Activated CD8-positive, alpha-beta memory T cell treated with anti-CD3 and anti-CD28 coated beads, Interleukin-2, amount 10 ng/mL, durations not matched to agents 7 days and 5 days (primary cell): ENCODE results near the gene GNAI2. TPM values are rescaled to one million over a fixed set of nuclear protein-coding genes. Genes with fewer than 3 reads are reported as not detected.

Source experiments
- ATAC-seq: fragments of 150-1000 bp; cut with Tn5 transposase; one replicate; pipeline ENCODE4 v1.10.0; 2021; ENCODE audit warnings: moderate library complexity
- CTCF ChIA-PET: fragments of 350-600 bp; sonication (Branson Sonifier 250); formaldehyde crosslinking; loops from one replicate; lab custom pipeline; 2021; ENCODE audit warnings: antibody characterized with exemption; lab: Charles Lee
- DNase-seq: peaks from one replicate; pipeline ENCODE4 v3.0.0-alpha.2; 2020
- H3K27ac Mint-ChIP-seq: one replicate; pipeline ENCODE4 v1.8.0; 2021; ENCODE audit warnings: mild to moderate bottlenecking, mixed read lengths
- H3K27me3 Mint-ChIP-seq: one replicate; pipeline ENCODE4 v1.8.0; 2021; ENCODE audit warnings: mixed read lengths
- H3K36me3 Mint-ChIP-seq: one replicate; pipeline ENCODE4 v1.8.0; 2021; ENCODE audit warnings: mild to moderate bottlenecking, mixed read lengths
- H3K4me1 Mint-ChIP-seq: one replicate; pipeline ENCODE4 v1.8.0; 2021; ENCODE audit warnings: mixed read lengths
- H3K4me3 Mint-ChIP-seq: one replicate; pipeline ENCODE4 v1.8.0; 2021; ENCODE audit warnings: mild to moderate bottlenecking, moderate library complexity, mixed read lengths
- H3K9me3 Mint-ChIP-seq: one replicate; pipeline ENCODE4 v1.8.0; 2022; ENCODE audit warnings: low read depth, mixed read lengths
- total RNA-seq, 2 experiments: library from RNA; stranded (reverse); gene quantifications; one replicate each; pipeline ENCODE4 v1.2.3, GENCODE V29; 2021

The GNAI2 gene
- 100 to 1,000 TPM; 450 to 509 TPM for total RNA-seq

GRCh38 chr3:50235716-50236483, at the start of gene GNAI2:
GNAI2 (plus strand) TSS chr3:50236204; CDS start chr3:50236336, 132 bp downstream.
- H3K9me3 Mint-ChIP-seq: no peaks in the 10 kb centered on the region
- H3K27ac Mint-ChIP-seq: peak within 1 kb of the TSS; percentile 94
- ATAC-seq: peak; percentile 93
- no peaks in the 10 kb centered on the region for H3K27me3 Mint-ChIP-seq
- peaks cover 38% of the 10 kb centered on the region for H3K4me1 Mint-ChIP-seq
- DNase-seq: peak; percentile 100
- CTCF ChIA-PET: interaction anchor here (0.6 to 6.7 kb wide), 19 partner anchors 8 to 445 kb away, joined by 3 to 83 read pairs (median 4); partner anchors contain the start of gene IFRD2
- peaks cover 21% of the 10 kb centered on the region for H3K36me3 Mint-ChIP-seq
- H3K4me3 Mint-ChIP-seq: peak within 1 kb of the TSS; percentile 97

- DNase-seq (no peak), ATAC-seq (no peak)
- H3K27me3 Mint-ChIP-seq: peaks cover 2% of the 10 kb centered on the region
- H3K4me3 Mint-ChIP-seq: no peak overlapping the region
- CTCF ChIA-PET: interaction anchor here (3.4 to 10.9 kb wide), 2 partner anchors 36 to 67 kb away, joined by 30 to 398 read pairs; no protein-coding TSS in a partner anchor
- H3K4me1 Mint-ChIP-seq: no peaks in the 10 kb centered on the region
- no peaks in the 10 kb centered on the region for H3K36me3 Mint-ChIP-seq
- no peak overlapping the region for H3K27ac Mint-ChIP-seq
- H3K9me3 Mint-ChIP-seq: no peaks in the 10 kb centered on the region
Observed at GRCh38 chr3:50187750-50188149, 48.3 kb upstream of the GNAI2 start.

GRCh38 chr3:50189274-50189673, 46.7 kb upstream of the GNAI2 start:
- Mint-ChIP-seq H3K4me1 (peaks cover 4% of the 10 kb centered on the region), H3K9me3 (no peaks in the 10 kb centered on the region), H3K27me3 (peaks cover 10% of the 10 kb centered on the region), H3K36me3 (no peaks in the 10 kb centered on the region), H3K27ac (no peak overlapping the region), H3K4me3 (no peak overlapping the region)
- ATAC-seq (peak; percentile 65), DNase-seq (peak; percentile 63)
- CTCF ChIA-PET: interaction anchor here (0.7 to 10.9 kb wide), 7 partner anchors 19 to 99 kb away, joined by 3 to 398 read pairs (median 5); partner anchors contain the start of gene SLC38A3

GRCh38 chr3:50189989-50190388, 46.0 kb upstream of the GNAI2 start:
- no peak for ATAC-seq
- Mint-ChIP-seq H3K4me1 (peaks cover 10% of the 10 kb centered on the region), H3K27ac (no peak overlapping the region), H3K27me3 (peaks cover 13% of the 10 kb centered on the region), H3K4me3 (no peak overlapping the region), H3K9me3 (no peaks in the 10 kb centered on the region), H3K36me3 (no peaks in the 10 kb centered on the region)
- CTCF ChIA-PET: interaction anchor here (0.6 to 10.9 kb wide), 7 partner anchors 18 to 84 kb away, joined by 4 to 398 read pairs (median 5); partner anchors contain the start of gene SLC38A3
- DNase-seq: no peak

GRCh38 chr3:50190936-50191660, 44.9 kb upstream of the GNAI2 start, which contains the start of gene GNAT1:
GNAT1 (plus strand) TSS chr3:50191610; CDS start chr3:50191726, 116 bp downstream.
- Mint-ChIP-seq H3K4me3 (no peak within 1 kb of the TSS), H3K36me3 (no peaks in the 10 kb centered on the region), H3K27me3 (peaks cover 13% of the 10 kb centered on the region), H3K4me1 (peaks cover 10% of the 10 kb centered on the region), H3K27ac (no peak within 1 kb of the TSS), H3K9me3 (no peaks in the 10 kb centered on the region)
- DNase-seq (no peak), ATAC-seq (no peak)
- CTCF ChIA-PET: interaction anchor here (1.0 to 10.9 kb wide), 8 partner anchors 17 to 90 kb away, joined by 3 to 398 read pairs (median 6); partner anchors contain the start of gene SLC38A3

GRCh38 chr3:50192124-50192523, 43.9 kb upstream of the GNAI2 start:
- no peak overlapping the region for H3K27ac Mint-ChIP-seq
- CTCF ChIA-PET: interaction anchor here (0.7 to 10.9 kb wide), 16 partner anchors 9 to 132 kb away, joined by 3 to 398 read pairs (median 4); partner anchors contain the start of genes SEMA3B and SLC38A3
- DNase-seq (no peak), ATAC-seq (no peak)
- no peak overlapping the region for H3K4me3 Mint-ChIP-seq
- no peaks in the 10 kb centered on the region for H3K36me3 Mint-ChIP-seq
- H3K9me3 Mint-ChIP-seq: no peaks in the 10 kb centered on the region
- H3K27me3 Mint-ChIP-seq: peaks cover 20% of the 10 kb centered on the region
- H3K4me1 Mint-ChIP-seq: peaks cover 10% of the 10 kb centered on the region

- Mint-ChIP-seq H3K36me3 (no peaks in the 10 kb centered on the region), H3K9me3 (no peaks in the 10 kb centered on the region), H3K4me1 (peaks cover 10% of the 10 kb centered on the region), H3K27me3 (peaks cover 25% of the 10 kb centered on the region), H3K27ac (no peak overlapping the region), H3K4me3 (no peak overlapping the region)
- DNase-seq: peak; percentile 85
- CTCF ChIA-PET: interaction anchor here (0.7 to 10.9 kb wide), 16 partner anchors 10 to 131 kb away, joined by 3 to 398 read pairs (median 4); partner anchors contain the start of genes SEMA3B and SLC38A3
- ATAC-seq: peak; percentile 38
Observed at GRCh38 chr3:50192689-50193141, 43.3 kb upstream of the GNAI2 start.

GRCh38 chr3:50193286-50193685, 42.7 kb upstream of the GNAI2 start:
- no peak overlapping the region for H3K4me3 Mint-ChIP-seq
- H3K9me3 Mint-ChIP-seq: no peaks in the 10 kb centered on the region
- CTCF ChIA-PET: interaction anchor here (0.7 to 10.9 kb wide), 14 partner anchors 15 to 291 kb away, joined by 3 to 398 read pairs (median 10); partner anchors contain the start of genes IFRD2, SEMA3B, SLC38A3 and TUSC2
- no peak for ATAC-seq
- DNase-seq: no peak
- H3K27ac Mint-ChIP-seq: no peak overlapping the region
- H3K27me3 Mint-ChIP-seq: peaks cover 25% of the 10 kb centered on the region
- H3K4me1 Mint-ChIP-seq: peaks cover 10% of the 10 kb centered on the region
- no peaks in the 10 kb centered on the region for H3K36me3 Mint-ChIP-seq

- peaks cover 10% of the 10 kb centered on the region for H3K4me1 Mint-ChIP-seq
- no peak overlapping the region for H3K27ac Mint-ChIP-seq
- no peaks in the 10 kb centered on the region for H3K36me3 Mint-ChIP-seq
- ATAC-seq: no peak
- no peak for DNase-seq
- no peak overlapping the region for H3K4me3 Mint-ChIP-seq
- peaks cover 27% of the 10 kb centered on the region for H3K27me3 Mint-ChIP-seq
- CTCF ChIA-PET: interaction anchor here (0.7 to 10.9 kb wide), 27 partner anchors 14 to 292 kb away, joined by 3 to 398 read pairs (median 6); partner anchors contain the start of genes IFRD2, LSMEM2, SEMA3B and SLC38A3
- H3K9me3 Mint-ChIP-seq: no peaks in the 10 kb centered on the region
Observed at GRCh38 chr3:50193746-50194127, 42.3 kb upstream of the GNAI2 start.

- no peaks in the 10 kb centered on the region for H3K36me3 Mint-ChIP-seq
- CTCF ChIA-PET: interaction anchor here (0.6 to 10.9 kb wide), 34 partner anchors 14 to 292 kb away, joined by 3 to 398 read pairs (median 5); partner anchors contain the start of genes GNAI2, HYAL3, IFRD2 and LSMEM2
- peak; percentile 90 for ATAC-seq
- peaks cover 10% of the 10 kb centered on the region for H3K4me1 Mint-ChIP-seq
- no peak overlapping the region for H3K4me3 Mint-ChIP-seq
- peaks cover 30% of the 10 kb centered on the region for H3K27me3 Mint-ChIP-seq
- H3K9me3 Mint-ChIP-seq: no peaks in the 10 kb centered on the region
- DNase-seq: peak; percentile 83
- no peak overlapping the region for H3K27ac Mint-ChIP-seq
Observed at GRCh38 chr3:50194128-50194902, 41.7 kb upstream of the GNAI2 start.

GRCh38 chr3:50194903-50195500, 41.0 kb upstream of the GNAI2 start:
- no peaks in the 10 kb centered on the region for H3K36me3 Mint-ChIP-seq
- H3K4me3 Mint-ChIP-seq: no peak overlapping the region
- peaks cover 30% of the 10 kb centered on the region for H3K27me3 Mint-ChIP-seq
- peaks cover 10% of the 10 kb centered on the region for H3K4me1 Mint-ChIP-seq
- CTCF ChIA-PET: interaction anchor here (0.7 to 10.9 kb wide), 30 partner anchors 13 to 162 kb away, joined by 3 to 398 read pairs (median 6); partner anchors contain the start of genes GNAI2, HYAL3, IFRD2 and LSMEM2
- no peaks in the 10 kb centered on the region for H3K9me3 Mint-ChIP-seq
- H3K27ac Mint-ChIP-seq: no peak overlapping the region
- peak; percentile 53 for DNase-seq
- ATAC-seq: peak; percentile 75
